ENCODE results near the gene SH3BP1. TPM values are rescaled to one million over a fixed set of nuclear protein-coding genes. Genes with fewer than 3 reads are reported as not detected.

SH3BP1 gene
- polyA plus RNA-seq, 4 donors: 20.8 to 46.0 (median 28.5) TPM

DNA sequence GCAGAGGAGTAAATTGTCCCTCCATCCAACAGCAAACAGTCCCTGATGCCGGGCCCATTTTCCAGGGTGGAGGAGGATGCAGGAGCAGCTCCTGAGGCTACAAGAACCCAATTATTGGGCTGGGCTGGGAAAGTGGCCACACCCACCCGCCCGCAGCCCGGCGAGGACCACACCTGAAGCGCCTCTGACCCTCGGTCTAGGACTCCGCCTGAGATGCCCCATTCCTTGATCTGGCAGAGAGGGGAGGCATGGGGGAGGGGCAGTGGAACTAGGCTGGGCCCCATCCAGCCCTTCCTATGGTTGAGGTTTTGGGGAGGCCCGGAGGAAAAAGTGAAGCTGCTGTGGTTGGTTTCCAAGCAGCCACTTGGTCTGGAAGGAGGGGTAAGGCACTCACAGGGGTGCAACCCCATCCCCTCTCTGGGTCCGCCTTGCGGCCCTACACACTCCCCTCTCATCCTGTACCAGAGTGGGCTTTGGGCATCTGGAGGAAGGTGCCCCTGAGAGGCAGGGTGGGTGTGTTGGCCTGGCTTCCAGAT is 33.5 kb downstream of the SH3BP1 start:
- FAIRE-seq (no peak), DNase-seq (no peak)
- 40 to 52% (median 48%) methylated on average over 11 of the region's 11 CpGs for WGBS, 3 donors
- Histone ChIP-seq H3K27me3 (ENCODE audit: control insufficient read depth in 3 of 3, insufficient read depth in 3 of 3, low read length in 3 of 3) (no peaks in the 10 kb centered on the region), H3K27ac (ENCODE audit: low read depth in 1 of 3, low read length in 2 of 3) (peak overlapping the region in 1 of 3 donors; percentile 26), H3K36me3 (ENCODE audit: control insufficient read depth in 3 of 3, insufficient read depth in 2 of 3, low read depth in 1 of 3, low read length in 3 of 3) (peaks cover 0 to 5% (median 0%) of the 10 kb centered on the region in 3 donors), H3K4me1 (ENCODE audit: control insufficient read depth in 3 of 3, insufficient read depth in 2 of 3, low read depth in 1 of 3, low read length in 2 of 3) (peaks cover 0 to 18% (median 0%) of the 10 kb centered on the region in 3 donors), H3K9me3 (ENCODE audit: control insufficient read depth in 2 of 2, insufficient read depth in 1 of 2, low read depth in 1 of 2, low read length in 1 of 2) (no peaks in the 10 kb centered on the region), H3K4me3 (ENCODE audit: low read depth in 1 of 3, low read length in 3 of 3) (no peak overlapping the region)

DNA sequence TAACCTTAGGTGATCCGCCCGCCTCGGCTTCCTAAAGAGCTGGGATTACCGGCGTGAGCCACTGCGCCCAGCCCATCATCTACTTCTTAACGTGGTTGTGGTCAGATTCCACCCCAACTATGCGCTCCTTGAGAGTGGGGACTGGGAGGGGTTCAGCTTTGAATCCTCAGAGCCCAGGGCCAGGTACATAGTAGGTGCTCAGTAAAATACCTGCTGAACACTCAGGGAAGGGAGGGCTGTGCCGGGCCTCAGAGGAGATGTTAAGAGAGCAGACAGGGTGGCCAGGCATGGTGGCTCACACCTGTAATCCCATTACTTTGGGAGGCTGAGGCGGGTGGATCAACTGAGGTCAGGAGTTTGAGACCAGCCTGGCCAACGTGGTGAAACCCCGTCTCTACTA is 34.8 kb downstream of the SH3BP1 start:
- H3K27me3 ChIP-seq (ENCODE audit: control insufficient read depth in 3 of 3, insufficient read depth in 3 of 3, low read length in 3 of 3): no peaks in the 10 kb centered on the region
- no peak overlapping the region for H3K4me3 ChIP-seq (ENCODE audit: low read depth in 1 of 3, low read length in 3 of 3)
- H3K4me1 ChIP-seq (ENCODE audit: control insufficient read depth in 3 of 3, insufficient read depth in 2 of 3, low read depth in 1 of 3, low read length in 2 of 3): peaks cover 0 to 18% (median 0%) of the 10 kb centered on the region in 3 donors
- WGBS, 3 donors: 75 to 81% (median 79%) methylated on average over 11 to 12 of the region's 12 CpGs
- H3K9me3 ChIP-seq (ENCODE audit: control insufficient read depth in 2 of 2, insufficient read depth in 1 of 2, low read depth in 1 of 2, low read length in 1 of 2): no peaks in the 10 kb centered on the region
- peak overlapping the region in 2 of 3 donors; percentile 50 to 88 for H3K27ac ChIP-seq (ENCODE audit: low read depth in 1 of 3, low read length in 2 of 3)
- DNase-seq: no peak
- FAIRE-seq: no peak
- H3K36me3 ChIP-seq (ENCODE audit: control insufficient read depth in 3 of 3, insufficient read depth in 2 of 3, low read depth in 1 of 3, low read length in 3 of 3): peaks cover 0 to 9% (median 0%) of the 10 kb centered on the region in 3 donors

DNA sequence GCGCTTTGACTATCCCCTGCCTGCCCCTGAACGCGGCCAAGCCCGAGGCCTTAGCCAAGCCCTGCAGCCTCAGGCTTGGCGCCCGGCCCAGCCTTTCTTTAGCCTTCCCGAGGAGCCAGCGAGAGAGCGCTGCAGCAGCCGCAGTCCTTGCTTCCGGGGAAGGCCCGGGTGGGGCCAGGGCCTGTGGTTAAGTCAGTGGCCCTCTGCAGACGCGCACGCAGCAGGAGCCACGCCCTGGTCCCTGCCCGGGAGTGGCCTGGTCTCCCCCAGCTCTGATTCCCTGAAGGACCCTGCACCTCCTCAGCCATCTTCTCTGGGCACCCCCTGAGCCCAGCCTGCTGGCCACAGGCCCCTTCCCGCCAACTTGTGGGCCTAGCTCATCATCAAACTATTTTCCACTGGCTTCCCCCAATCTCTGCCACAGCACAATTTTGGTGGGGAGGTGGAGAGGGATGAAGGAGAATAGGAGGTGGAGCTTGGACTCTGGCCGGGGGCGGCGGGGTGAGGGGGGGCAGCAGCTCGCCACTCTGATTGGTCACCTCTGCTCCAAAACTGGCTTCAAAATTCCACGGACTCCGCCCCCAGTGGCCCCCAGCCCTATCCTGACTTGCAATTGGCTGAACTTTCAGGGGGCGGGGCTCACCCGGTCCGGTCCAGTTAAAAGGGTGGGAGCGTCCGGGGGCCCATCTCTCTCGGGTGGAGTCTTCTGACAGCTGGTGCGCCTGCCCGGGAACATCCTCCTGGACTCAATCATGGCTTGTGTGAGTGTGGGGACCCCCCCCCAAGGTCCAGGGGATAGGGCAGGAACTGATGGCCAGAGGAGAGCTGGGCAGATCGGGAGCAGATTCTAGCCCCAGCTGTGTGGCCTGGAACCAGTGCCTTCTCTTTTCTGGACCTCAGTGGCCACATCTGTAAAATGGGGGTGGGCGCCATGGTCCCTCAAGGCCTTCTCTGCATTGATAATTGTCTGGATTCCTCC is 35.8 kb downstream of the SH3BP1 start, which contains the start of gene LGALS1:
LGALS1 (plus strand) TSS at position 686 of the 979 bp plus-strand sequence; CDS start at position 753, 67 bp downstream.
- no peak for FAIRE-seq
- Histone ChIP-seq H3K9me3 (ENCODE audit: control insufficient read depth in 2 of 2, insufficient read depth in 1 of 2, low read depth in 1 of 2, low read length in 1 of 2) (no peaks in the 10 kb centered on the region), H3K27ac (ENCODE audit: low read depth in 1 of 3, low read length in 2 of 3) (peak within 1 kb of the TSS; percentile 80 to 97 (median 88)), H3K4me1 (ENCODE audit: control insufficient read depth in 3 of 3, insufficient read depth in 2 of 3, low read depth in 1 of 3, low read length in 2 of 3) (peaks cover 0 to 18% (median 0%) of the 10 kb centered on the region in 3 donors), H3K27me3 (ENCODE audit: control insufficient read depth in 3 of 3, insufficient read depth in 3 of 3, low read length in 3 of 3) (no peaks in the 10 kb centered on the region), H3K4me3 (ENCODE audit: low read depth in 1 of 3, low read length in 3 of 3) (peak within 1 kb of the TSS; percentile 38 to 53 (median 39)), H3K36me3 (ENCODE audit: control insufficient read depth in 3 of 3, insufficient read depth in 2 of 3, low read depth in 1 of 3, low read length in 3 of 3) (peaks cover 0 to 11% (median 0%) of the 10 kb centered on the region in 3 donors)
- 12 to 17% (median 15%) methylated on average over 33 to 34 of the region's 34 CpGs for WGBS, 3 donors
- peak; percentile 88 to 90 for DNase-seq

DNA sequence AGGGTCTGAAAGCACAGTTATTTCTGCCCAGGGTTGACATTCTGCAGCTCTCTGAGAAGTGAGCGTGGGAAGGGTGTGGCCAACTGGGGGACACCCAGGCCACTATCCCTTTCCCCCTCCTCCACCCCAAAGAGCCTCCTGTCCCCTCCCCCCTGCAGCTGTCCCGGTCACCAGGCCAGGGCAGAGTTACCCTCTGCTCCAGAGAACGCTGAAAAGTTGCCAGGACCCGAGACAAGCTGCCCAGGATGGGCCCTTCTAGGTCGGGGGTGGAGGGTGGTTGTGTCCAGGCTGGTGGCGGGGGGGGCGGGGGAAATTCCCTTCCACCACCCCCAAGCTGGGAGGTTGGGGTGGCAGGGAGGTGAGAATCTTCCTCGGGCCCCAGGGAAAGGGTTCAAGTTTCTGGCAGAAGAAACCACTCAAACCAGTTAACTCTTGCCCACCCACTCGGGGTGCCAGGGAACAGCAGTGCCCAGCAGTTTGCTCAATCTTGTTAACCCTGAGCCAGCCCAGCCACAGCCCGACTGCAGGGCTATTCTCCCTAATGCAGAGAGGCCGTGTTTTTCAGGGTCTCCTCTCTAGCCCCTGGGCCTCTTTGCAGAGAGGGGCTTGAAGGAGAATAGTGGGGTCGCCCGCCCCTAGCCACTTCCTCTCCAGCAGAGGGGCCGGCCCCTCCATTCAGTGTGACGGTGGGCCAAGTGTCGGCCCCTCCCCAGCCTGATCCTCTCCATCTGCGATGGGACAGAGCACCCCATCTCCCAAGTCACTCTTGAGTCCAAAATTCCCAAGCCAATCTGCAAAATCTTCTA is 36.7 kb downstream of the SH3BP1 start:
- peak overlapping the region; percentile 80 to 97 (median 88) for H3K27ac ChIP-seq (ENCODE audit: low read depth in 1 of 3, low read length in 2 of 3)
- no peaks in the 10 kb centered on the region for H3K27me3 ChIP-seq (ENCODE audit: control insufficient read depth in 3 of 3, insufficient read depth in 3 of 3, low read length in 3 of 3)
- 21 to 47% (median 39%) methylated on average over 15 to 17 of the region's 17 CpGs for WGBS, 3 donors
- DNase-seq (no peak), FAIRE-seq (no peak)
- peak overlapping the region; percentile 38 to 53 (median 39) for H3K4me3 ChIP-seq (ENCODE audit: low read depth in 1 of 3, low read length in 3 of 3)
- no peaks in the 10 kb centered on the region for H3K9me3 ChIP-seq (ENCODE audit: control insufficient read depth in 2 of 2, insufficient read depth in 1 of 2, low read depth in 1 of 2, low read length in 1 of 2)
- H3K36me3 ChIP-seq (ENCODE audit: control insufficient read depth in 3 of 3, insufficient read depth in 2 of 3, low read depth in 1 of 3, low read length in 3 of 3): peaks cover 0 to 11% (median 0%) of the 10 kb centered on the region in 3 donors
- peaks cover 0 to 18% (median 1%) of the 10 kb centered on the region in 3 donors for H3K4me1 ChIP-seq (ENCODE audit: control insufficient read depth in 3 of 3, insufficient read depth in 2 of 3, low read depth in 1 of 3, low read length in 2 of 3)

DNA sequence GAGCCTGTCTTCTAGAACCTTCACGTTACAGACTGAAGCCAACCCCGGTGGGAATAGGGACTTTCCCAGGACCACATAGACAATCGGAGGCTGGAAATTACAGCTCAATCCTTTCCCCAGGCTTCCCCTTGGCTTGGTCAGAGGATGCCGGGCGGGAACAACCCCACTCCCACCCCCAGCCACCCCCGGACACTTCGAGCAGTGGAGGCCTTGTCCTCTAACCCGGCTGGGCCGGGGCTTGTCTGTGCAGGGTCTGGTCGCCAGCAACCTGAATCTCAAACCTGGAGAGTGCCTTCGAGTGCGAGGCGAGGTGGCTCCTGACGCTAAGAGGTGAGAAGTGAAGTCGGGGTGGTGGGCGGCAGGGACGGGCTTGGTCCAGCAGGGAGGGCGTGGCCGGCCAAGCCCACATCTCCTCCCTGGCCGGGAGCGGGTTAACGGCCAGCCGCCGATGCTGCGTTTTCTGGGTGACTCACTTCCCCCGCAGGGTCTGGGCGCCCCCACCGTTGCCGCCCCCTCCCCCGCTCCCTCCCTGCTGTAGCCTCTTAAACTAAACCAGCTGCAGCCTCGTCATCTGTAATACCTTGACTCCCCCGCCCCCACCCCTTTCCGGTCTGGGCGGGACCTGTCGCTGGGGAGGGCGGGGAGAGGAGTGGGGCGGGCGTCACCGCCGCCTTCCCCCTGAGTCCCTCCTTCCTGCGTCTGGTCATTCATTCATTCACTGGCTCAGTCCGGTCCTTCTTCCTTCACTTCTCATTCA is 37.4 kb downstream of the SH3BP1 start:
- Histone ChIP-seq H3K27me3 (ENCODE audit: control insufficient read depth in 3 of 3, insufficient read depth in 3 of 3, low read length in 3 of 3) (no peaks in the 10 kb centered on the region), H3K9me3 (ENCODE audit: control insufficient read depth in 2 of 2, insufficient read depth in 1 of 2, low read depth in 1 of 2, low read length in 1 of 2) (no peaks in the 10 kb centered on the region), H3K27ac (ENCODE audit: low read depth in 1 of 3, low read length in 2 of 3) (peak overlapping the region; percentile 80 to 97 (median 88)), H3K36me3 (ENCODE audit: control insufficient read depth in 3 of 3, insufficient read depth in 2 of 3, low read depth in 1 of 3, low read length in 3 of 3) (peaks cover 0 to 11% (median 0%) of the 10 kb centered on the region in 3 donors), H3K4me1 (ENCODE audit: control insufficient read depth in 3 of 3, insufficient read depth in 2 of 3, low read depth in 1 of 3, low read length in 2 of 3) (peaks cover 0 to 18% (median 3%) of the 10 kb centered on the region in 3 donors), H3K4me3 (ENCODE audit: low read depth in 1 of 3, low read length in 3 of 3) (peak overlapping the region; percentile 38 to 53 (median 39))
- FAIRE-seq (no peak), DNase-seq (peak; percentile 85 to 90)
- WGBS, 3 donors: 2 to 7% (median 4%) methylated on average over 33 to 42 of the region's 42 CpGs

DNA sequence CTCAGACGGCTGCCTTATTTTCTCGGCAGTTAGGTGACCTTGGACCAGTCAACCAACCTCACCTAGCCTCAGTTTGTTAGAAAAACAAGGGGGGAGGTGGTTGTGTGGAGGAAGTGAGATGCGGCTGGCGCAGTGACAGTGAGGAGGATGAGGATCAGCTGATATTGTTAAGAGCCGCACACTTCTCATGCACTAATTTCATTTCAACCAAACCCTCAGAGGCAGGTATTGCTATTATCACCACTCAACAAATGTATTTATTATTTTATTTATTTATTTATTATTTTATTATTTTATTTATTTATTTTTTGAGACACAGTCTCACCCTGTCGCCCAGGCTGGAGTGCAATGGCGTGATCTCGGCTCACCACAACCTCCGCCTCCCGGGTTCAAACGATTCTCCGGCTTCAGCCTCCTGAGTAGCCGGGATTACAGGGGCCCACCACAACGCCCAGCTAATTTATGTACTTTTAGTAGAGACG is 38.1 kb downstream of the SH3BP1 start:
- peak overlapping the region in 2 of 3 donors; percentile 37 to 65 for H3K27ac ChIP-seq (ENCODE audit: low read depth in 1 of 3, low read length in 2 of 3)
- no peak for FAIRE-seq
- WGBS, 3 donors: 44 to 54% (median 48%) methylated on average over 15 of the region's 15 CpGs

DNA sequence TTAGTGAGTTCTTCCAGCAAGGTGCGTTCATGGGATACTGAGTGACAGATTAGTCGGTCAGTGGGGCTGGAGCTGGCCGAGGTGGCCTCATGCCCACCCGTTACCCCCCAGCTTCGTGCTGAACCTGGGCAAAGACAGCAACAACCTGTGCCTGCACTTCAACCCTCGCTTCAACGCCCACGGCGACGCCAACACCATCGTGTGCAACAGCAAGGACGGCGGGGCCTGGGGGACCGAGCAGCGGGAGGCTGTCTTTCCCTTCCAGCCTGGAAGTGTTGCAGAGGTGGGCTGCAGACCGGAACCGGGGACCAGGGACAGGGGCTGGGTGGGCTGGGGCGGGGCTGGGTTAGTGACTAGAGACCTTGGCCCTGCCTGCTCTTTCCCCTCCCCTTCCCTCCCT is 38.9 kb downstream of the SH3BP1 start:
- 73 to 85% (median 76%) methylated on average over 18 of the region's 18 CpGs for WGBS, 3 donors
- Histone ChIP-seq H3K9me3 (ENCODE audit: control insufficient read depth in 2 of 2, insufficient read depth in 1 of 2, low read depth in 1 of 2, low read length in 1 of 2) (no peaks in the 10 kb centered on the region), H3K27me3 (ENCODE audit: control insufficient read depth in 3 of 3, insufficient read depth in 3 of 3, low read length in 3 of 3) (no peaks in the 10 kb centered on the region), H3K4me3 (ENCODE audit: low read depth in 1 of 3, low read length in 3 of 3) (no peak overlapping the region), H3K27ac (ENCODE audit: low read depth in 1 of 3, low read length in 2 of 3) (no peak overlapping the region), H3K36me3 (ENCODE audit: control insufficient read depth in 3 of 3, insufficient read depth in 2 of 3, low read depth in 1 of 3, low read length in 3 of 3) (peaks cover 0 to 11% (median 0%) of the 10 kb centered on the region in 3 donors), H3K4me1 (ENCODE audit: control insufficient read depth in 3 of 3, insufficient read depth in 2 of 3, low read depth in 1 of 3, low read length in 2 of 3) (peaks cover 0 to 18% (median 3%) of the 10 kb centered on the region in 3 donors)
- FAIRE-seq (no peak), DNase-seq (no peak)

More for the DNA sequence above, 38.1 kb downstream of the SH3BP1 start:
- H3K4me3 ChIP-seq (ENCODE audit: low read depth in 1 of 3, low read length in 3 of 3): peak overlapping the region; percentile 12 to 53 (median 38)
- H3K4me1 ChIP-seq (ENCODE audit: control insufficient read depth in 3 of 3, insufficient read depth in 2 of 3, low read depth in 1 of 3, low read length in 2 of 3): peaks cover 0 to 18% (median 3%) of the 10 kb centered on the region in 3 donors
- H3K36me3 ChIP-seq (ENCODE audit: control insufficient read depth in 3 of 3, insufficient read depth in 2 of 3, low read depth in 1 of 3, low read length in 3 of 3): peaks cover 0 to 11% (median 0%) of the 10 kb centered on the region in 3 donors
- no peaks in the 10 kb centered on the region for H3K27me3 ChIP-seq (ENCODE audit: control insufficient read depth in 3 of 3, insufficient read depth in 3 of 3, low read length in 3 of 3)
- no peak for DNase-seq
- H3K9me3 ChIP-seq (ENCODE audit: control insufficient read depth in 2 of 2, insufficient read depth in 1 of 2, low read depth in 1 of 2, low read length in 1 of 2): no peaks in the 10 kb centered on the region

All from small intestine (tissue), 7 donors.